WI38 (cell line): ENCODE results near the gene CDH16.

Source experiments
- H3K4me3 ChIP-seq: 2 replicates; pipeline ENCODE4 v1.5.1; 2011; ENCODE audit warnings: low read depth, mild to moderate bottlenecking, control low read depth, low read length
- TF ChIP-seq, protein P1 (sequence below): IDR thresholded peaks from 2 replicates; pipeline ENCODE4 v1.5.1; 2012; ENCODE audit warnings: low read depth, mild to moderate bottlenecking, control low read depth, low read length

The CDH16 gene

DNA sequence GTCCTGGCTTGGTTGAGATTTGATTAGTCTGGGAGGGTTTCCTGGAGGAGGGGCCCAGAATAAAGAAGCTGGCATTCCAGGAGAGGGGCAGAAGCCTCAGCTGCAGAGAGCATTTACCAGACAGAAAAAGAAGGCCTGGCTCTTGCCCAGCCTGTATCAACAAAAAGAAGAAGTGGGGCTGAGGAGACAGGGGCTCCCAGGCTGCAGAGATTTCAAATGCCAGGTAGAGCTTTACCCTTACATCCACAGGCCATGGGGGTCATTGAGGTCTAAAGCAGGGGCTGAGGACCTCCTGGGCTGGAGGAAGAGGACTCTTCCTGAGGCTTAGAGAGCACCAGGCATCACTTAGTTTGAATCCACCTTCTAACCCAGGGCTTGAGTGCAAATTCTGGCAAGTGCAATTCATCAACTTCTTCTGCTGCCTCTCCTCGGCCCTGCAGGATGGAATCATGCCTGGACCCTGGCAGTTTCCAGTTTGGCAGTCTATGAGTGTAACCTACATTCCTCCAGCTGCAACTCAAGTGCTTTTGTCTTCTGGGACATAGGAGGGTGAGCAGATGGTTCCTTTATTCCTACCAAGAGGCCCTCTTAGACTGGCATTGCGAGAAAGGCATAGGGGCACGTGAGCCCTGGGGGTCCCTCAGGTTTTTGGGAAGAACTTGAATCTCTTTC lies 59.2 kb downstream of the CDH16 start:
- no peak overlapping the region for H3K4me3 ChIP-seq
- TF ChIP-seq, protein P1, sequence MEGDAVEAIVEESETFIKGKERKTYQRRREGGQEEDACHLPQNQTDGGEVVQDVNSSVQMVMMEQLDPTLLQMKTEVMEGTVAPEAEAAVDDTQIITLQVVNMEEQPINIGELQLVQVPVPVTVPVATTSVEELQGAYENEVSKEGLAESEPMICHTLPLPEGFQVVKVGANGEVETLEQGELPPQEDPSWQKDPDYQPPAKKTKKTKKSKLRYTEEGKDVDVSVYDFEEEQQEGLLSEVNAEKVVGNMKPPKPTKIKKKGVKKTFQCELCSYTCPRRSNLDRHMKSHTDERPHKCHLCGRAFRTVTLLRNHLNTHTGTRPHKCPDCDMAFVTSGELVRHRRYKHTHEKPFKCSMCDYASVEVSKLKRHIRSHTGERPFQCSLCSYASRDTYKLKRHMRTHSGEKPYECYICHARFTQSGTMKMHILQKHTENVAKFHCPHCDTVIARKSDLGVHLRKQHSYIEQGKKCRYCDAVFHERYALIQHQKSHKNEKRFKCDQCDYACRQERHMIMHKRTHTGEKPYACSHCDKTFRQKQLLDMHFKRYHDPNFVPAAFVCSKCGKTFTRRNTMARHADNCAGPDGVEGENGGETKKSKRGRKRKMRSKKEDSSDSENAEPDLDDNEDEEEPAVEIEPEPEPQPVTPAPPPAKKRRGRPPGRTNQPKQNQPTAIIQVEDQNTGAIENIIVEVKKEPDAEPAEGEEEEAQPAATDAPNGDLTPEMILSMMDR: no peak

GRCh38 chr16:66858740-66859396 lies 59.8 kb downstream of the CDH16 start:
- TF ChIP-seq, protein P1: no peak

More at GRCh38 chr16:66858740-66859396, 59.8 kb downstream of the CDH16 start:
- H3K4me3 ChIP-seq: no peak overlapping the region
